GM21723 (cell line): Measurements from ENCODE around the gene MFSD1.

Experiments
- ATAC-seq: cut with Tn5 transposase; IDR thresholded peaks from one replicate; pipeline ENCODE4 v1.9.1; 2021; ENCODE audit warnings: mild to moderate bottlenecking, moderate library complexity; ENCODE audit not compliant: unreplicated experiment

MFSD1 gene

DNA sequence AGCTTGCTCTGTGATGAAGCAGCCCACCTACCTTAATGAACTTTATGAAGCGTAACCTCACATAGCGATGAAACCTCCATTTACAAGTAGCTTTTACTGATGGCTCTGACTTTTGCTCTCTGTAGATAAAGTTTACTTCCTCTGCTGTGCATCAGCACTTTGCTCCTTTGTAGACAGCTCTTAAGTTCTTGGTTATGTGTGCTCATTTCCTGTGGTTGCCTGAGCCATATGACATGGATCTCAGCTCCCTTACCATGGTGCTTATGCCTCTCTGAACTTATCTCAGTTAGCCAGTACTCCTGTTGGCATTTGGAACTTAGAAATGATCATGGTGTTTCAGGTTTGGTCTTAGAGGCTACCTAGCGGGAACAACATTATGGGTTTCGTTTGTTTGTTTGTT is 7.8 kb downstream of the MFSD1 start:
- ATAC-seq = no peak

DNA sequence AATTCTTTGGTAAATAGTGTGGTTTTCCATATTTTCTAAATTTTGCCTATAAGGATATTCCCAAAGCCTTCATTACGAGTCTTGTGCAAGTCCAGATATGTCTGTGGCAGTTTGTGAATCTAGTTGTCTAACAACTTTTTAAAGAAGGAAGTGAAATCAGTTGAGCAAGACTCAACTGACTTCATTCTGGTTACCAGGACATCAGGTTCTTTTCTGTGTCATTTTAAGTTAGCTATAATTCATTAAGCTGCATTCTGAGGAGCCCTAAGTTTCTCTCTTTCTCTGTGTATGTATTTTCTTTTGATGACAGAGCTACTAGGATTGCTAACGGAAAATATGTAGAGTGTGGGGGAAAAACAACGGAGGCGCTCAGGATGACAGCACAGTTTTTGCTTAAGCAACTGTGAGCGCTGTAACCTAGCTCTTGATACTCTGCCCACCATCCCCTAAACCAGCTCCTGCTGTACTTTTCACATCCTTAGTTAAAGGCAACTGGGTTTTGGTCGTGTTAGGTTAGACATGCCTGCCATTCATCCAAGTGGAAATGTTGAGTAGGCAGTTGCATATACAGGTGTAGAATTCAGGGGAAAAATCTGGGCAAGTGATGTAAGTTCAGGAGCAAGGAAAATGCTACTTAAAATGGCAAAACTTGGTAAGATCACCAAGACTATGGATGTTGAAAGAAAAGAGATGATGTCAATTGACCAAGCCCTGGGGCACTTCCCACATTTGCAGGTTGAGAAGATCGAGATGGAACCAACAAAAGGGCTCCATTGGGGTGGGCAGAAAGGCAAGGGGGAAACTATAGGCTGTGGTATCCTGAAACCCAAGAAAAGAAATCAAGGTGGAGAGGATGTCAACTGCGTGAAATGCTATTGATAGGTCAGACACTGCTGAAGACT is 9.2 kb downstream of the MFSD1 start:
- no peak for ATAC-seq

DNA sequence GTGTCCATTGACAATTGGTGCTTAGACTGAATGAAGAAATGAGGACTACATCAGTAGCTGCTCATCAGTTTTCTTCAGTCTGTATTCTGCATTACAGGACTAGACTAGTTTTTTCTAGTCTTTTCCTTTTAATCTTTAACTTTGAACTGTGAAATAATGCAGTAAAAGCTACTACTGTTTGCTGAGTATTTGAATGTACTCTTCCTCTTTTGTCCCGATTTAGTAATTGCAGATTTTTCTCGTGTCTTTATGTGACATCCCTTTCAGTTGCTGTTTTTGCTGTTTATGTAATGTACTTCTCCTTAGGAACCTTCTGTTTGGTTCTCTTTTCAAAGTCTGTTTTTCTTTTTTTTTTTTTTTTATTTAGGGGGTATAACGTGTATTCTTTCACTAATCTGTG is 17.4 kb downstream of the MFSD1 start:
- ATAC-seq = no peak

DNA sequence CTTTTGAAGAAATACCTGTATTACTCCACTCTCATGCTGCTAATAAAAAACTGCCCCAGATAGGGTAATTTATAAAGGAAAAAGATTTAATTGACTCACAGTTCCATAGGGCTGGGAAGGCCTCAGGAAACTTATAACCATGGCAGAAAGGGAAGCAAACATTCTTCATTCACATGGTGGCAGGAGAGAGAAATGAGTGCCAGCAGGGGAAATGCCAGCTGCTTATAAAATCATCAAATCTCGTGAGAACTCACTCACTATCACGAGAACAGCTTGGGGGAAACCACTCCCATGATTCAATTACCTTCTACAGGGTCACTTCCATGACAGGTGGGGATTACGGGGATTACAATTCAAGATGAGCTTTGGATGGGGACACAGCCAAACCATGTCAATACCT is 18.7 kb downstream of the MFSD1 start:
- no peak for ATAC-seq

DNA sequence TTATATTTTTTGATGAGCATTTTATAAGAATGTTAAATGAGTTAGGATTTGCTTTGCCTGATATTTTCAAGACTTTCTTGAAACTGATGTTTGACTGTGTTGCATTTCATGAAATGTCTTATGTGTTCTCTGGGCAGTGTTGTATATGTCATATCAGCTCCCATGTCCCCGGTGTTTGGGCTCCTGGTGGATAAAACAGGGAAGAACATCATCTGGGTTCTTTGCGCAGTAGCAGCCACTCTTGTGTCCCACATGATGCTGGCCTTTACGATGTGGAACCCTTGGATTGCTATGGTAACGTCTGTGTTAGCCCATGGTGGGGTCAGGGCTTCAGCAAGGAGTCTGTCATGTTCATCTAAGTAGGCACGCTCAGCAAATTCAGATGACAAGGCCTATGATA is 20.0 kb downstream of the MFSD1 start:
- ATAC-seq = no peak

DNA sequence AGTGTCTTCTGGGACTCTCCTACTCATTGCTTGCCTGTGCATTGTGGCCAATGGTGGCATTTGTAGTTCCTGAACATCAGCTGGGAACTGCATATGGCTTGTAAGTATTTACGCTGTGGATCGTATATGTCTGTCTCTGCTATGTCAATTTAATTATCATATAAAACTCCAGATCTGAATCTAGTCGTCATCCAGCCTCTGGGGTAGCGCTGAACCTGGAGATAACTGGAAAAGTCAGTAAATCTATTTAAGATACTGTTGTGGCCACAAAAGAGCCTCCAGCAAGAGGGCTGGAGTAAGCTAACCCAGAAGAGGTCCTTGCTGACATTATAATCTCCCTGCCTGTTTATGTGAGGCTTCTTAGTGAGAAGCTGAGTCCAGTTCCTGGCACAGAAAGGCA is 21.6 kb downstream of the MFSD1 start:
- no peak for ATAC-seq

DNA sequence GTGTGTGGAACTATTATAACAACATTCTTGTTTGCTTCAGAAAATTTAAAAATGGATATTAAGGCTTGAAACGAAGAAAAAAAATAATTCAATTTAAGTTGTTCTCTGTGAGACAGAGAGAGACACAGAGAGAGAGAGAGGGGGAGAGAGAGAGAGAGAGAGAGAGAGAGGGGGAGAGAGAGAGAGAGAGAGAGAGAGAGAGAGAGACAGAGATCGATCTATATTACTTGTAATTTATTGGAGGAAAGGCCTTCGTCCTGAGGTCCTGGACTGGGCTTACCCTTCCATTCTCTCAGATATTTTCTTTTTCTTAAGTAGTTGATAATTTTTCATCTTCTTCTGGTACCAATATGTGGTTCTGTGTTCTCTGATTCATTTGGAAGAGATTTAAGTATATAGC is 25.9 kb downstream of the MFSD1 start:
- no peak for ATAC-seq

DNA sequence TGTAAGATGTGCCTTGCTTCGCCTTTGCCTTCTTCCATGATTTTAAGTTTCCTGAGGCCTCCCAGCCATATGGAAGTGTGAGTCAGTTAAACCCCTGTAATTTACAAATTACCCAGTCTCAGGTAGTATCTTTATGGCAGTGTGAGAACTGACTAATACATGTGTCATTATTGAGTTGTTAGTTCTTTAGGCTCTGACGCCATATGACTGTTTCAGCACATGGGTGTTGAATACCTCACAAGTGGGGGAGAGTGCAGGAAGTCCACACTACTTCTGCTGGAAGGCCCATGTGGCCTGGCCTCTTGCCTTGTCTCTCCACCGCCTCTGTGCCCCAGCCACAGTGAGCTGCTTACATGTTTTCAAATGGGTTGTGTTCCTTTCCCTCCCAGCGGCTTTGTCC is 28.5 kb downstream of the MFSD1 start:
- ATAC-seq = no peak

DNA sequence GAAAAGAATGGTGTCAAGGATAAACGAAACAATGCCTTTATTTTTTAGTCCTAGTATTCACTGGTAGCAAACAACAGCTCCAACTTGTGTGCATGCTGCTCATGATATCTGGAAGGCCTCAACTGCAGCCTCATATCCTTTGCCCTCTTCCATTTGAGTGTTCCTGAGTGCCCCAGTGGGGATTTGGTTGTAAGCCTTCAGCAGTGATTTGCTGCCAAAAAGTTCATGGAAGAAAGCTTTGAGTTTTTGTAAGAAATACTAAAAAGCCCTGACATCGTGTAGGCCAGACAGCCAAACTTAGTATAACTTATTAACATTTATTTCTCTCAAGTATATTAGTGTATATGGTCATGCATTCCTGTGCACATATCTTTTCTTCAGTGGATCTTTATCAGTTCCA is 30.0 kb downstream of the MFSD1 start:
- ATAC-seq = no peak

DNA sequence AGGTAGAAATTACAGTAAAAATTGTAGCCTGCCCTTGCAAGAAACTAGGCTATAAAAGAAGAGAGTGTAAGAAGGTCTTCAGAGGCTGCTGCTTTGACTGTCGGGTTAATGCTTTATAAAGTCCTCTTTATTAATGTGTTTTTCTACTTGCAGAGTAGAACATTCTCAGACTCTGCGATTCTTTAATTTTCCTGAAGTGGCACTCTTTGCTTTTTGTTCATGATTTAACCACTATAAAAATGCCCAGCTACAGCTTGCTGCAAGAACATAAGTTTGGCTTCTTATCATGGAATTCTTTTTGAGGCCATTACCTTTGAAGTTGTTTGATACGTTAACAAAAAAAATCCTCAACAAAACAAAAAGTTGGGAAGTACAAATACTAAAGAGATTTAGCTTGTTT is 33.8 kb downstream of the MFSD1 start:
- ATAC-seq = no peak

DNA sequence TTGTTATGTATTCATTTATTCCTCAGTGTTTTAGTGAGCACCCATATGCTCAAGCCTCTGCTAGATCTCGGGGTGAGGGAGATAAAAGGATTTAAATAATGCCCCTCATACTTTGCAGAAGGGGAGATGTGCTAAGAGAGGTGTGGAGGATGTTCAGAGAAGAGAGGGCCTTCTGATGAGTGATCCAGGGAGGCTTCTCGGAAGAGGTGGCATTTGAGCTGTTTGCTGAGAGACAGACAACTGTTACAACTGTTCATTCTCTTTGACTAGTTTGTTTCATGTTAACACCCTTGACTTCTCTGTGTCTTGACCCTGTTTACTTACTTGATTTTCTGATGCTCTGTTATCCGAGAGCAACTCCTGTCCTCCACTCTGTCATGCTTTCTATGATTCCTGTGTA is 34.5 kb downstream of the MFSD1 start:
- no peak for ATAC-seq

DNA sequence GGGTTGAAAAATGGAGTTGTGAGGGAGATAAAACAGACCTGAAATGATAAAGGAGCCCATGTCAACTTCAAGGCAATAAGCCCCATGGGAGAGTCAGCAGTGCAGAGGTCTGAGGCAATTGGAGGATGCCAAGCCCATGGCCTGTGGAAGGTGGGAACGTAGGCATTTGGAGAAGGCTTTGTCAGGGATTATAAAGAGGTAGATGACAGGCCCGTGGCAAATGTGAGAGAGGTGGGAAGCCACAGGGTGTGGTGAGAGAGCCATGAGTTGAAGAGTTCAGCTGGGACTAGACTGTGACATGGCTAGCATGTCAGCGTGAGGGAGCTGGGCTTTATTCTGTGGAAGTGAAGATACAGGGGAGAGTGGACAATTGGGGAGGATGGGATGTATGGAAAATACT is 35.4 kb downstream of the MFSD1 start:
- ATAC-seq = no peak

DNA sequence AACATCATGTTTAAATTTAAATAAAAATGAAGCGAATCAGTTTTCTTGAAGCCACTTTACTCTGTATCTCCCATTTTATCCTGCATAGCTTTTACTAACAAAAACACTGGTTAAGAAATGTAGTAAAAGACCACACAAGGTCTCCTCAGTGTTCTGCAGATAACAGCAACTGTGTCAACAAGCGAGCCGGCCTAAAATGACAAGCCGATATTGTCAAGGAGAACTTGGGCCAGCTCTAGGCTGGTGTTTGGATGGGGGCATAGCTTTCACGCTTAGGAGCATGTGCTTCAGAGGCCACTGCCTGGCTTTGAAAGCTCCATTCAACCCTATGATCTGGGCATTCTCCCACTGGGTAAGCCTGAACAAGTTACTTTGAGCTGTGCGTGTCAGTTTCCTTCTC is 38.1 kb downstream of the MFSD1 start:
- ATAC-seq = no peak

DNA sequence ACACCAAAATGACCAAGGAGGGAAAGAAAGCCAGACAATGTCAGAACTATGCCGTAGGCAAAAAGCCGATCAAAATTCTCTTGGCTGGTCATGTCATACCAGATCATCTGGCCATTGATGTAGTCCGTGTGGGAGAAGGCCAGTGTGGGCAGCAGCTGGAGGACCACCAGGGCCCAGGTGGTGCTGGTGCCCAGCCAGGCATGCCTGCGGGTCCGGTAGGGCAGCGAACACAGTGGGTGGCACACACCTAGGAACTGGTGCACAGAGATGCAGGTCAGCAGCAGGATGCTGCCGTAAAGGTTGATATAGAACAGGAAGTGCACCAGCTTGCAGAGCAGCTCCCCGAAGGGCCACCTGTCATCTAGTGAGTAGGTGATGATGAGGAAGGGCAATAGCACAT is 39.5 kb downstream of the MFSD1 start:
- no peak for ATAC-seq

DNA sequence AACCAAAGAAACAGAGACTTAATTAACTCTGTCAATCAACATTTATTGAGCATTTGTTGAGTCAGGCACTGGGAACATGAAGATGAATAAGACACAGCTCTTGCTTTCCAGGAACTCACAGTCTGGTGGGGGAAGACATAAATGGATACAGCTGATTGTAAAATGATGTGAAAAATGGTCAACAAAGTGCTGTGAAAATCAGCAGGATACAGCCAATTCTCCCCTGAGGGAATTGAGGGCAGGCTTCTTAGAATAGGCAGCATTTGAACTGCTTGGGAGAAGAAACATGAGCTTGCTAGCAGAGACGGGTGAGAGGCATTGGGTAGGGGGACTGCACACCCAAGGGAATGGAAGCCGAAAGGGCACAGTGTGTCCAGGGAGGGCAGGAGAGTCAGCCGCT is 41.1 kb downstream of the MFSD1 start:
- ATAC-seq = no peak

DNA sequence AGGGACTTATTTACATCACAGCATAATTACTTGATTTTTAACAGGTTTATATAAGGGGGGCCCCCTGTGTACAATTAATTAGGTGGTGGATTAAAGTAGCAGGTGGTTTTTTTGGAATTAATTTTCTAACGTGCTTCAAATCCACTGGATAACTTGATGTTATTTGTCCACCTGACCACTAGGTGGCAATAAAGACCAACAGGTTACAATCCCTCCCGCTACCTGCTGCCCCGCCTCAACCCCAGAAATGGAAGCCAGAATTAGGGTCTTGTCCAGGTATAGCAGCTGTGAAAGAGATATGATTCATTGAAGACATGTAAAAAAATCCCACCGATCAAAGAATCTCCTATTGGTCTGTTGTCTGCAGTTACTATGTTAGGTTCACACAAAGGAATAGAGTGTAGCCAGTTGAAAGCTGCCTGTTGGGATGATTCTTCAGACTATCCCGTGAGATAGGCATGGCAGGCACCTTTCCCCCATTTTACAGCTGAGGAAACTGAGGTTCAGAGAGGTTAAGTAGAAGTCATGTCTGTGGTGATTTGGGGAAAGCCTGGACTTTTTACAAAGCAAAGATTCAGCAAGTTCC is 44.0 kb downstream of the MFSD1 start:
- peak; percentile 46 for ATAC-seq

DNA sequence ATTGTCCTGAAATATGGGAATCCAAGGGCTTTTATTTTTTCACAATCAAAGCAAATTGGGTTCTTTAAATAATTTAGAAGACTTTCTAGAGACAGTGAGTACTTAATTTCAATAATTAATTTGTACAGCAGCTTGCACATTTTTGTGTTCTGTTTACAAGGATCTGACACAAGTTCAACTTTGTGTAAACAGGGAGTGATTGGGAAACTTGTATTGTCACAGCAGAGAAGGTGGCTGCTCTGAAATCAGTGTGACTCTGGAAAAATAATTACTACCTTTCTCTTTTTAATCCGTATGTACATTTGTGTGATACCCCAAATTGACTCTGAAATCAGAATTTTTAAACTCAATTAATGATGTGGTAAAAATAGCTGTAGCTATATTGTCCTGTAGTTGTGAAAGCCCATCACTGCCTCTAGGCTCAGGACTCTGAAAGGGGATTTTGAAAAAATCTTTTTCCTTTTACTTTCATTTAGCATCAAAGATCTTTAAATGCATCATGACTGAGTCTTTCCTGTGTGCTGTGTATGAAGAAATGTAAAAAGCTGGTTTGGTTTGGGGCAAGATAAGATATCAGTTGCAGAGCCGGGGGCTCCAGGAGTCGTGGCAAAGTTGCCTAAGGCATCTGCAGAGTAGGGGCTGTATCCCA is 45.1 kb downstream of the MFSD1 start:
- ATAC-seq = peak; percentile 93

DNA sequence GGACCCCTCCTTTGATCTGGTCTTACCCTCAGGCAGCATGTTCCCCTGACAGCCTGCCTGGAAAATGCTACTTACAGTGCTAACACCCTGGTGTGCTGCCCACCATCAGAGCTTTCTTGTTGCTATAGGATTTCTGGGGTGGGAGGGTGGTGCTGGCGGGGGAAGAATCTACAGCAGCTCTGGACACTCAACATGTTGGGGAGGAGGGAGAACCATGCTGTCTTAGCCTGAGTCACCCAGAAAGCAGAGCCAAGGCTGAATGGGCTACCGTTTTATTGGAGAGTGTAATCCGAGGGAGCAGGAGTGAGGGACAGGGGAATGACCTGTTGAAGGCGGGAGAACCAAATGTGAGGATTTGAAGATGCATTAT is 45.6 kb downstream of the MFSD1 start:
- ATAC-seq = peak; percentile 37

DNA sequence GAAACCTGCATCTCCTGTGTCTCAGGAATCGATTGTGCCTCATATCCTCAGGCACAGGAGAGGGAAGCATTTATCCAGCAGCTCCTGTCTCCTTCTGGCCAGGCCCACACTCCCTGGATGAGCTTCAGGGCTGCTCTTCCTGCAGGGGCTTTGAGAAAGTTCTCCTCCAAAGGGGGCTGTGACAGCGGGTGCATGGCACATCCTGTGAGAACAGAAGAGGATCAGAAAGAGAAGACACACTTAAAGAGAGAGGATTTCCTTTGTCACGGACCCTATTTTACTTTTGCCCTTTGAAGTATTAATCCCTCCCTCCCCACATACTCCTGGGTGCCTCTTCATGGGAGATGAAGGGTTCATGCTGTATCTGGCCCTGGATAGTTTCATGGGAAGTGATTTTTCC is 46.0 kb downstream of the MFSD1 start:
- no peak for ATAC-seq

DNA sequence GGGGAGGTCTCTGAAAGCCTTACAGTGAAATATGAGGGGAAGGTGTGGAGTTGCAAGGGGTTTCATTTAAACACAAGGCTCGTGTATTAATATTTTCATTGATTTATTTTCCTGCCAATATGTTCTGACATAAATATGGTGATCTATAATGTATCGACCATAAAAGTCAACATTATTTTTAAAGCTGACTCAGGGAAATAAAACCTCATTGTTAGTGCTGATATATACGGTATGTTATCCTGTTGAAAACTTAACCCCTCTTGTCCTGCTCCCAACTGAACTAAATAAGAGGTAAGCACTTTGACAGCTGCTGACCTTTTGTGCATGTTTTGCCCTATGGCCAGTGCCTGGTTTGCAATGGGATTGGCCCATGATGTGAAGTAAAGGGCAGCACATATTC is 47.9 kb downstream of the MFSD1 start:
- no peak for ATAC-seq

DNA sequence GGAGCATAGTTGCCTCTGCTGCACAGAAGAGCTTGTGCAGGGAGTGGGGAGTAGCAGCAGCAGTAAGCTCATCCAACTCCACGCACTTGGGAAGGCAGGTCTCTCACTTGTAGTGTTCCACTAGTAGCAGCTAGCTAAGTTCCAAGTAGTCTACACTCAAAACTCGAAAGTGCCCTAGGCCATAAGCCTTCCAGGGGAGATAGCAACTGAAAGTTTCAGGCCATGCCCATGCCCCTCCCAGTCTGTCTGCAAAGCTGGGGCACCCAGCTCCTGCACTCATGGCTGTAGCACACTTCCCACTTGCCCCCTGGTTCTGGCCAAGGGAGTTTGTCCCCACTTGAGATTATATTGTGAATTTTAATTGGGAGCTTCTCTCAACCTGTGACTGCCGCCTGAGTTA is 57.5 kb downstream of the MFSD1 start:
- no peak for ATAC-seq

DNA sequence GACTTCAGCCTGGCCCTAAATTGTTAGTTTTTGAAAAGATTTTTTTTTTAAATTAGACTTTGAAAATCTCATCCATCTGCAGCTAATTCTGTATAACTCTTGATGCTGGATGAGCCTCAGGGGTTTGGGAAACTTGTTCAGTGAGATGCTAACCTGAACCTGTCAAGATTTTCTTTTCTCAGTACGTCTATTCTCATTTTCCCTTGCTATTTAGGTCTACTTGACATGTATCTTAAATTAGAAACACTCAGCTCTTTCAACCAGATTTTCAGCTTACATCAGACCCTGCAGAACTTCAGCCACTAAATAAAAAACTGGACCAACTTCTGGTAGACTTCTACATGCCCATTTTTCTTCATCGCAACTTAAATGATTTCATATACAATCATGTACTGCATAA is 61.4 kb downstream of the MFSD1 start:
- ATAC-seq = peak; percentile 60
